Transverse colon (tissue), 4 donors: ENCODE data around the gene HCRTR1. TPM values are rescaled to one million over a fixed set of nuclear protein-coding genes. Genes with fewer than 3 reads are reported as not detected.

Source experiments
- DNase-seq: peaks from one replicate; pipeline ENCODE4 v3.0.0-alpha.2; 2019
- H3K27ac ChIP-seq, 4 donors: fragments of 200-600 bp; sonication (generic); 2 replicates each; pipeline ENCODE4 v1.5.1; 2016 to 2018; ENCODE audit warnings: inconsistent platforms in 4 of 4
- H3K27me3 ChIP-seq: fragments of 200-600 bp; sonication (generic); 2 replicates; pipeline ENCODE4 v1.5.1; 2017; ENCODE audit warnings: inconsistent platforms
- H3K36me3 ChIP-seq, 4 donors: fragments of 200-600 bp; sonication (generic); 2 replicates each; pipeline ENCODE4 v1.5.1; 2017 to 2019; ENCODE audit warnings: inconsistent platforms in 4 of 4
- H3K4me1 ChIP-seq, 4 donors: fragments of 200-600 bp; sonication (generic); 2 replicates each; pipeline ENCODE4 v1.5.1; 2017 to 2020; ENCODE audit warnings: inconsistent platforms in 4 of 4
- H3K4me3 ChIP-seq, 4 donors: fragments of 200-600 bp; sonication (generic); 1 replicate in 1 of 4; 2 replicates in 3 of 4; pipeline versions ENCODE4 v1.5.1 to v1.6.1; 2017 to 2019; ENCODE audit warnings: inconsistent platforms in 4 of 4
- H3K9me3 ChIP-seq, 2 donors: fragments of 200-600 bp; sonication (generic); 2 replicates each; pipeline ENCODE4 v1.5.1; 2017 to 2019; ENCODE audit warnings: inconsistent platforms in 2 of 2
- EP300 ChIP-seq: sonication (generic); formaldehyde crosslinking; IDR thresholded peaks from one replicate; pipeline ENCODE4 v1.6.1; 2017; ENCODE audit warnings: antibody characterized with exemption, low read depth
- POLR2A ChIP-seq: fragments of 450-650 bp; IDR thresholded peaks from one replicate; pipeline ENCODE4 v1.6.1; 2016; ENCODE audit warnings: antibody characterized with exemption, mild to moderate bottlenecking, moderate library complexity
- POLR2AphosphoS5 ChIP-seq, 3 donors: sonication (generic); formaldehyde crosslinking; IDR thresholded peaks; one replicate each; pipeline ENCODE4 v1.6.1; 2016; ENCODE audit warnings: antibody characterized with exemption in 3 of 3
- WGBS, 2 donors: methylation state at CpG; one replicate each; pipeline ENCODE4 v1.1.5; 2018; ENCODE audit warnings: low coverage in 1 of 2; 5-methylcytosine and 5-hydroxymethylcytosine counted together
- in situ Hi-C, 4 donors: fragments of 200-750 bp; cut with MboI; loops; one replicate each; pipeline versions ENCODE4 v1.15.0 to v1.15.1; 2017; ENCODE audit warnings: low sequenced_read_pairs in 3 of 4, low pct_ligation_motif_present in 1 of 4, low pct_unique_long_range_greater_than_20kb in 1 of 4
- intact Hi-C: fragments of 100-400 bp; cut with DNase I; formaldehyde crosslinking; loops from one replicate; pipeline ENCODE4 v1.15.1; 2023; ENCODE audit warnings: low total_unique reads
- total RNA-seq, 4 donors: library from RNA; depleted of rRNA; stranded (reverse); fragments of >200 nt; gene quantifications; one replicate each; pipeline ENCODE4 v1.1.0, GENCODE V29; 2016
- TF ChIP-seq, protein P1 (sequence below), 5 experiments: fragments of 200-600 bp in 3 of 5; fragments of 450-650 bp in 2 of 5; sonication (generic) in 3 of 5; IDR thresholded peaks; 1 replicate in 2 of 5; 2 replicates in 3 of 5; pipeline ENCODE4 v1.5.1; 2016 to 2017; ENCODE audit warnings: antibody characterized with exemption in 5 of 5, inconsistent platforms in 3 of 5, mild to moderate bottlenecking in 2 of 5, moderate library complexity in 1 of 5

The HCRTR1 gene
- total RNA-seq, 4 donors from 2014 or later = 0.48 TPM; not detected in 3

DNA sequence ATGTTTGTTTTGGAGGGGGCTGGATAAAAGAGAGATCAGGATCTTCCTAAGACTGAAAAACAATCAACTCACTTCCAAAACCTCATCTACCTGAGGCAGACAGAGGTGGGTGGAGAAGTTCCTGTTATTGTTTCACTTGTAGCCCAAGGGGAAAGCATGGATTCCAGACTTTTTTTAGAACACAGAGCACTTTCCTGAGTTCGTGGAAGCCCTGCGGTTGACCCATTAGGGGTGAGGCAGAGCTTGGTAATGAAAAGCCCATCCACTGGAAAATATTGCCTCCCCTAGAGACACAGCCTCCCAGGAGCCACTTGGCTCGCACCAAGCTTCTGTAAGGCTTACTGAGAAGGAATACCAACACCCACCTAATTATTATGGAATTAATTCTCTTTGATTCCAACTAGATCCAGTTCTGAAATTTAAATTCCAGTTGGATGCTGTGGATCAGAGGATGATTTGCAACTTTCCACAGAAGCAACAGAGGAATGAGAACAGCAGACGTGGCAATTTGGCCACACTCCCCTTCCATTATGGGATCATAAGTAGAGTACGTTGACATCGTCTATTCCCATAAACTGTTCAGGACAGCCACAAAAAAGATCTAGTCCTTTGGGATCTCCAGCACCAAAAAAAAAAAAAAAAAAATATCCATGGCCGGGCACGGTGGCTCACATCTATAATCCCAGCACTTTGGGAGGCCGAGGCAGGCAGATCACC lies 31.3 kb downstream of the HCRTR1 start:
- peak overlapping the region in 1 of 4 donors; percentile 11 for H3K27ac ChIP-seq
- WGBS, 2 donors = 63 to 87% methylated on average over 5 to 9 of the region's 9 CpGs
- intact Hi-C loops = no loop called here
- H3K27me3 ChIP-seq = no peaks in the 10 kb centered on the region
- no peak overlapping the region for H3K4me3 ChIP-seq
- H3K36me3 ChIP-seq = no peaks in the 10 kb centered on the region
- peaks cover under 1 to 11% (median 6%) of the 10 kb centered on the region in 4 donors for H3K4me1 ChIP-seq
- in situ Hi-C loops = no loop called here
- TF ChIP-seq POLR2A (no peak), POLR2AphosphoS5 (IDR thresholded peaks at IDR 0.05) (no peak), EP300 (no peak)
- TF ChIP-seq, protein P1, sequence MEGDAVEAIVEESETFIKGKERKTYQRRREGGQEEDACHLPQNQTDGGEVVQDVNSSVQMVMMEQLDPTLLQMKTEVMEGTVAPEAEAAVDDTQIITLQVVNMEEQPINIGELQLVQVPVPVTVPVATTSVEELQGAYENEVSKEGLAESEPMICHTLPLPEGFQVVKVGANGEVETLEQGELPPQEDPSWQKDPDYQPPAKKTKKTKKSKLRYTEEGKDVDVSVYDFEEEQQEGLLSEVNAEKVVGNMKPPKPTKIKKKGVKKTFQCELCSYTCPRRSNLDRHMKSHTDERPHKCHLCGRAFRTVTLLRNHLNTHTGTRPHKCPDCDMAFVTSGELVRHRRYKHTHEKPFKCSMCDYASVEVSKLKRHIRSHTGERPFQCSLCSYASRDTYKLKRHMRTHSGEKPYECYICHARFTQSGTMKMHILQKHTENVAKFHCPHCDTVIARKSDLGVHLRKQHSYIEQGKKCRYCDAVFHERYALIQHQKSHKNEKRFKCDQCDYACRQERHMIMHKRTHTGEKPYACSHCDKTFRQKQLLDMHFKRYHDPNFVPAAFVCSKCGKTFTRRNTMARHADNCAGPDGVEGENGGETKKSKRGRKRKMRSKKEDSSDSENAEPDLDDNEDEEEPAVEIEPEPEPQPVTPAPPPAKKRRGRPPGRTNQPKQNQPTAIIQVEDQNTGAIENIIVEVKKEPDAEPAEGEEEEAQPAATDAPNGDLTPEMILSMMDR (IDR thresholded peaks at IDR 0.05) = no peak
- DNase-seq = no peak
- no peaks in the 10 kb centered on the region for H3K9me3 ChIP-seq

DNA sequence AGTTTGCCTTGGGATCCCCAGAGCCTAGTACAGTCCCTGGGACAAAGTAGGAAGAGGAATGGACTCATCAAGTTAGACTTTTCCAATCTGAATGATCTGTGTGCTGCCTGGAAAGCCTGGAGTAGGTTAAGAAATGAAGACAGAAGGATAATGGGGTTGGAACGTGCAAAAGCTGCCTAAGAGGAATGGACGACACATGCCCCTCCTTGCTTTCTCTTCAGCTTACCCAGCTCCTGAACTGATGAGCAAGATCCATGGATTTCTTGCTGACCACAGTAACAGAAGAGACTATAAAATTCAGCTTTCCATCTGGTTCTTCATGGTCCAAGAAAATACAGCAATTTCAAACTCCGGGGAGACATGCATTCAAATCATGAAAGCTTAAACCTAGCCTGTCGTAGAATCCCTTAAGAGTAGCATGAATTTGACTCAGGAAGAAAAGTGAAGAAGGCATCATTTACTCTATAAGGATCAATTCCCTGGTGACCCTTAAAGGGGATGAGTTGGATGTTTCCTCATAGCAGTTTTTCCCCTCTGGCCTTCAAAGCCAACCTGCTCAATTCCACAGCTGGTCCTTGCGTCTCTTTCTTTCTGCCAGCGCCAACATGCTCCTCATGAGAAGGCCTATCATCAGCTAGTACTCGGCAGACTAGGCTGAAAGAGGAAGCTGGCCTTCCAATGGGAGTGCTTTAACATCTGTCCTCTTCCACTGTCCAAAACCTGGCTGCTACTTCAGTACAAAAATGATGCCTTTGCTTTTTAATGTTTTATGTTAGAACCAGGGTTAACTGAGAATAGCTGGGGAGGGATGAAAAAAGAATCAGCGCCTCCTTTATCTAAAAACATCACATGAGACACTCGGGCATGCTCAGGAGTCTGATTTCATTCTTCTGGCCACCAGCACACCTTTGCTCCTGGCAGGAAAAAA lies 32.9 kb downstream of the HCRTR1 start:
- Histone ChIP-seq H3K4me1 (peaks cover 0 to 5% (median 2%) of the 10 kb centered on the region in 4 donors), H3K36me3 (no peaks in the 10 kb centered on the region), H3K27ac (no peak overlapping the region), H3K9me3 (no peaks in the 10 kb centered on the region), H3K27me3 (no peaks in the 10 kb centered on the region), H3K4me3 (no peak overlapping the region)
- in situ Hi-C loops (loop anchor here in 3 of 4 donors (25.0 kb wide), 2 partner anchors 137 to 312 kb away; no protein-coding TSS in a partner anchor), intact Hi-C loops (no loop called here)
- 74 to 82% methylated on average over 9 of the region's 9 CpGs for WGBS, 2 donors
- TF ChIP-seq POLR2A (no peak), EP300 (no peak), POLR2AphosphoS5 (IDR thresholded peaks at IDR 0.05) (no peak)
- TF ChIP-seq, protein P1 (IDR thresholded peaks at IDR 0.05) = no peak
- DNase-seq = no peak

DNA sequence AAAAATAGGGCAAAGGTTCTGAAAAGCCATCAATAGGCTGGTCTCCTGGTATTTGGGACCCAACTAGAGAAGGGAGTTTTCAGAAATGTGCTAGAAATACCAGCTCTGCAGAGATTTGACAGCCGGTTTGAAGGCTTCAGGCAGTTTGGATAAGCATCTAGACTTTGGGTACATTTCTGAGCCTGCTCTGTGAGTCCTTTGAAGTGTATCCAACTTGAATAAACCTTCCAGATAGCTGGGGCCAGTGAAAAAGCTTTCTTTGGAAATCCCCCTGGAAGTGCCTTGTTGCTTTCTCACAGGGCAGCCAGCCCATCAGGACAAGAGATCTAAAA lies 33.6 kb downstream of the HCRTR1 start:
- in situ Hi-C loops = loop anchor here in 3 of 4 donors (25.0 kb wide), 2 partner anchors 136 to 311 kb away; no protein-coding TSS in a partner anchor
- Histone ChIP-seq H3K36me3 (no peaks in the 10 kb centered on the region), H3K4me1 (no peaks in the 10 kb centered on the region), H3K27me3 (no peaks in the 10 kb centered on the region), H3K9me3 (no peaks in the 10 kb centered on the region), H3K4me3 (no peak overlapping the region), H3K27ac (no peak overlapping the region)
- 50% methylated on average over 1 of the region's 1 CpG; no CpG with 5 or more reads in 1 of the 2 donors for WGBS, 2 donors
- TF ChIP-seq, protein P1 (IDR thresholded peaks at IDR 0.05) = no peak
- TF ChIP-seq EP300 (no peak), POLR2A (no peak), POLR2AphosphoS5 (IDR thresholded peaks at IDR 0.05) (no peak)
- no peak for DNase-seq
- intact Hi-C loops = no loop called here

DNA sequence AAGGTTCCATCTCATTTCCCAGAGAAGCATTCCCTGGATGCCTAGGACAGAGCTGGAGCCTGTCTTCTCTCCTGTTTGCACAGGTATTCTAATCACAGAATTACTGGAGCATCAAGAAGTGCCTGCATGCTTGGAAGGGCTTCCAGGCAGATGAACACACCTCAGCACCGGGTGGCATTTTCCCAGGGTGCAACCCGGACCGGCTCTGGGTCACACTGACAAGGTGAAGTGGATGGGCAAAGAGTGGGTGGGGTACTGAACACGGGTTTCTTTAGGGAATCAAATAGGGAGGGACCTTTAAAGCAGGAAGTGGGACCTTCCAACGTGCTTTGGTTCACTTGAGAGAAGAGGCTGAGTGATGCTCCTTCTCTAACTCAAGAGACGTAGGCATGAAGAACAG lies 34.3 kb downstream of the HCRTR1 start:
- WGBS, 2 donors = 38 to 72% methylated on average over 3 to 6 of the region's 6 CpGs
- no peaks in the 10 kb centered on the region for H3K27me3 ChIP-seq
- in situ Hi-C loops (loop anchor here in 3 of 4 donors (25.0 kb wide), 2 partner anchors 136 to 311 kb away; no protein-coding TSS in a partner anchor), intact Hi-C loops (no loop called here)
- TF ChIP-seq EP300 (no peak), POLR2AphosphoS5 (IDR thresholded peaks at IDR 0.05) (no peak), POLR2A (no peak)
- TF ChIP-seq, protein P1 (IDR thresholded peaks at IDR 0.05) = no peak
- no peaks in the 10 kb centered on the region for H3K9me3 ChIP-seq
- DNase-seq = no peak
- no peaks in the 10 kb centered on the region for H3K36me3 ChIP-seq
- H3K4me1 ChIP-seq = no peaks in the 10 kb centered on the region
- H3K4me3 ChIP-seq = no peak overlapping the region
- H3K27ac ChIP-seq = no peak overlapping the region
